Lower lobe of right lung (tissue), 2 donors: ENCODE measurements around the gene C2CD3. TPM values are rescaled to one million over a fixed set of nuclear protein-coding genes. Genes with fewer than 3 reads are reported as not detected.
A peak's percentile ranks its signal among the peaks of the same experiment; 100 is the strongest.
"Not testable (repeated sequence)": the region's sequence is repeated elsewhere in the genome, so short reads cannot be mapped to it uniquely, and the experiment has no call there.

Experiments
- ATAC-seq, 2 donors: fragments of 200-7000 bp; cut with Tn5 transposase; one replicate each; pipeline ENCODE4 v1.9.1; 2020 to 2022; ENCODE audit warnings: mild to moderate bottlenecking in 2 of 2, moderate library complexity in 2 of 2
- DNase-seq: peaks from one replicate; pipeline ENCODE4 v3.0.0-alpha.2; 2020
- H3K27ac ChIP-seq: fragments of 200-600 bp; one replicate; pipeline ENCODE4 v1.8.0; 2022
- H3K27me3 ChIP-seq: fragments of 200-600 bp; one replicate; pipeline ENCODE4 v1.8.0; 2022; ENCODE audit warnings: low read depth
- H3K36me3 ChIP-seq: fragments of 200-600 bp; one replicate; pipeline ENCODE4 v1.8.0; 2022; ENCODE audit warnings: mild to moderate bottlenecking
- H3K4me1 ChIP-seq: fragments of 200-600 bp; one replicate; pipeline ENCODE4 v1.8.0; 2022
- H3K4me3 ChIP-seq: fragments of 200-600 bp; one replicate; pipeline ENCODE4 v1.8.0; 2022; ENCODE audit warnings: mild to moderate bottlenecking
- H3K9me3 ChIP-seq: fragments of 200-600 bp; one replicate; pipeline ENCODE4 v1.8.0; 2022
- intact Hi-C: fragments of 100-400 bp; cut with DNase I; formaldehyde crosslinking; loops from one replicate; pipeline ENCODE4 v1.11.0; 2022
- total RNA-seq: library from RNA; stranded (reverse); fragmentation: NEBNext Ultra II Directional; extraction: Animal tissue kit (Norgen Biotek cat#: 25700); gene quantifications from one replicate; pipeline ENCODE4 v1.2.1, GENCODE V29; 2021
- TF ChIP-seq, protein P1 (sequence below): fragments of 200-600 bp; IDR thresholded peaks from one replicate; pipeline ENCODE4 v1.8.0; 2022; ENCODE audit warnings: antibody characterized with exemption, mild to moderate bottlenecking
- donor health status: DM: no; HTN: yes; CAD: no; lungs with severe emphysema.

C2CD3 gene
- total RNA-seq, 1 donor from 2014 or later: 31.0 TPM

DNA sequence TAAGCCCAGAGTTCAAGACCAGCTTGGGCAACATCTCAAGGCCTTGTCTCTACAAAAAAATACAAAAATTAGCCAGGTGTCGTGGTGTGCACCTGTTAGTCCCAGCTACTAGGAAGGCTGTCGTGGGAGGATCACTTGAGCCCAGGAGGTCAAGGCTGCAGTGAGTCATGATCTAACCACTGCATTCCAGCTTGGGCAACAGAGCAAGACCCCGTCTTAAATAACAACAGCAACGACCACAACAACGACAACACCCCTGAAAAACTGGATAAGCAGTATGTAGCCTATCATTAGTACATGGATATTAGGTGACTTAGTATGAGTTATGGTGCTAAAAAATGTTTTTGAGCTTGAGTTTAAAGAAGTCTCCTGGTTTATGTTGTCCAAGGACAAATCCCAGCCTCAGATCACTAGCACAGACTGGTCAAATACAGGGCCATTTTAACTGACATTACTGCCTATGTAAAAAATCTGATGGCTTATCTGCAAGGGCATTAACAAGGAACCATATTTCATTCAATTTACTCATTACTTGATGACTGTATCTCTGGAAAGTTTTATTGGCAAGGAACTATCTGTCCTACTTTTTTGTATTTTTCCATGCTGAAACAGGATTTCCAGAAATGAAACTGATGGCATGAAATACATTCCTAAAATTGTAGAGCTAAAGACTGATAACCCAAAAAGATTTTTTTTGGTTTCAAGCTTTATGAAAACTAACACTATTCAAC is 23.4 kb downstream of the C2CD3 start:
- TF ChIP-seq, protein P1, sequence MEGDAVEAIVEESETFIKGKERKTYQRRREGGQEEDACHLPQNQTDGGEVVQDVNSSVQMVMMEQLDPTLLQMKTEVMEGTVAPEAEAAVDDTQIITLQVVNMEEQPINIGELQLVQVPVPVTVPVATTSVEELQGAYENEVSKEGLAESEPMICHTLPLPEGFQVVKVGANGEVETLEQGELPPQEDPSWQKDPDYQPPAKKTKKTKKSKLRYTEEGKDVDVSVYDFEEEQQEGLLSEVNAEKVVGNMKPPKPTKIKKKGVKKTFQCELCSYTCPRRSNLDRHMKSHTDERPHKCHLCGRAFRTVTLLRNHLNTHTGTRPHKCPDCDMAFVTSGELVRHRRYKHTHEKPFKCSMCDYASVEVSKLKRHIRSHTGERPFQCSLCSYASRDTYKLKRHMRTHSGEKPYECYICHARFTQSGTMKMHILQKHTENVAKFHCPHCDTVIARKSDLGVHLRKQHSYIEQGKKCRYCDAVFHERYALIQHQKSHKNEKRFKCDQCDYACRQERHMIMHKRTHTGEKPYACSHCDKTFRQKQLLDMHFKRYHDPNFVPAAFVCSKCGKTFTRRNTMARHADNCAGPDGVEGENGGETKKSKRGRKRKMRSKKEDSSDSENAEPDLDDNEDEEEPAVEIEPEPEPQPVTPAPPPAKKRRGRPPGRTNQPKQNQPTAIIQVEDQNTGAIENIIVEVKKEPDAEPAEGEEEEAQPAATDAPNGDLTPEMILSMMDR: no peak
- no peaks in the 10 kb centered on the region for H3K36me3 ChIP-seq
- no peak for ATAC-seq
- intact Hi-C loops: no loop called here
- no peaks in the 10 kb centered on the region for H3K9me3 ChIP-seq
- no peak for DNase-seq
- H3K4me1 ChIP-seq: no peaks in the 10 kb centered on the region
- no peak overlapping the region for H3K4me3 ChIP-seq
- H3K27ac ChIP-seq: no peak overlapping the region
- H3K27me3 ChIP-seq: no peaks in the 10 kb centered on the region

DNA sequence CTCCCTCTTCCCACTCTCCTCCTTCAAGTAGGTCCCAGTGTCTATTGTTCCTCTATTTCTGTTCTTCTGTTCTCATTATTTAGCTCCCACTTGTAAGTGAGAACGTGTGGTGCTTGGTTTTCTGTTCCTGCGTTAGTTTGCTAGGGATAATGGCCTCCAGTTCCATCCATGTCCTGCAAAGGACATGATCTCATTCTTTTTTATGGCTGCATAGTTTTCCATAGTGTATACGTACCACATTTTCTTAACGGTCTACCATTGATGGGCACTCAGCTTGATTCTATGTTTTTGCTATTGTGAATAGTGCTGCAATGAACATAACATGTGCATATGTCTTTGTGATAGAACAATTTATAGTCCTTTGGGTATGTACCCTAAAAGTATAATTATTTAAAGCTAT is 26.2 kb downstream of the C2CD3 start:
- DNase-seq: no peak
- no peaks in the 10 kb centered on the region for H3K4me1 ChIP-seq
- TF ChIP-seq, protein P1: no peak

DNA sequence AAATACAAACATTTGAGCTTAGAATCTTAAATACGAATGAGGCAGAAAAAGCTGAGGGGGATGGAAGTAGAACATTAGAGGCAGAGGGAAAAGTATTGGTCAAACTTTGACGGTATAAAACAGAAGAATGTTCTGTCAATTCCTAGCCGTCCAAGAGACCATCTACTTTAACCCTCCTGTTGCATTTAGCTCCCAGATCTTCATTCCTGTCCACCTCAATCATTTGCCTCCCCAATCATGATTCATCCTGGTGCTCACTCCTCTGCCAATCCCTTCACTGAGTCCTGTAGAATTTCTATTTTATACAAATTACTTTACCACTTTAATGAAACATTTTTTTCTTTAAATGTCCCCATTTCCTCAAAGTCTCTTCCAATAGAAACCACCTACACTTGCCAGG is 28.2 kb downstream of the C2CD3 start:
- Histone ChIP-seq H3K9me3 (no peaks in the 10 kb centered on the region), H3K27me3 (no peaks in the 10 kb centered on the region), H3K4me3 (no peak overlapping the region), H3K36me3 (peaks cover 12% of the 10 kb centered on the region), H3K27ac (no peak overlapping the region), H3K4me1 (peaks cover 14% of the 10 kb centered on the region)
- ATAC-seq (no peak), DNase-seq (no peak)
- TF ChIP-seq, protein P1: no peak
- intact Hi-C loops: no loop called here

More for the DNA sequence above, 26.2 kb downstream of the C2CD3 start:
- ATAC-seq: no peak
- H3K27ac ChIP-seq: no peak overlapping the region
- no peaks in the 10 kb centered on the region for H3K36me3 ChIP-seq
- H3K9me3 ChIP-seq: no peaks in the 10 kb centered on the region
- no peaks in the 10 kb centered on the region for H3K27me3 ChIP-seq
- intact Hi-C loops: no loop called here
- no peak overlapping the region for H3K4me3 ChIP-seq

DNA sequence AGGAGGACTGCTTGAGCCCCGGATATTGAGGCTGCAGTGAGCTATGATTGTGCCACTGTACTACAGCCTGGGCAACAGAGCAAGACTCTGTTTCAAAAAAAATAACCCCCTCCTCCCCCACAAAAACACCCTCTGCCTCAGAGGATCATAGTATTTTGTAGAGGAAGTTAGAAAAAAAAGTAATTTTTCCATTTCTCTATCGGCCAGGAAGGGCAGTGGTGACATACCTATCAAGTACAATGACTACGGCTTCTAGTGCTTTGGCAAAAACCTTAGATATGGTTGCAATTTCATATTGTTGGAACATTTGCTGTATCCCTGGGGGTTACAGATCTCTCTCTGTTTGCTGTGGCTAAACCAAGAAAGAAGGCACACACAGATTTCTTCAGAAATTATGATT is 28.9 kb downstream of the C2CD3 start:
- Histone ChIP-seq H3K27me3 (no peaks in the 10 kb centered on the region), H3K4me1 (peaks cover 14% of the 10 kb centered on the region), H3K36me3 (peaks cover 16% of the 10 kb centered on the region), H3K27ac (no peak overlapping the region), H3K9me3 (no peaks in the 10 kb centered on the region), H3K4me3 (no peak overlapping the region)
- TF ChIP-seq, protein P1: no peak
- no peak for ATAC-seq
- intact Hi-C loops: no loop called here
- DNase-seq: no peak

DNA sequence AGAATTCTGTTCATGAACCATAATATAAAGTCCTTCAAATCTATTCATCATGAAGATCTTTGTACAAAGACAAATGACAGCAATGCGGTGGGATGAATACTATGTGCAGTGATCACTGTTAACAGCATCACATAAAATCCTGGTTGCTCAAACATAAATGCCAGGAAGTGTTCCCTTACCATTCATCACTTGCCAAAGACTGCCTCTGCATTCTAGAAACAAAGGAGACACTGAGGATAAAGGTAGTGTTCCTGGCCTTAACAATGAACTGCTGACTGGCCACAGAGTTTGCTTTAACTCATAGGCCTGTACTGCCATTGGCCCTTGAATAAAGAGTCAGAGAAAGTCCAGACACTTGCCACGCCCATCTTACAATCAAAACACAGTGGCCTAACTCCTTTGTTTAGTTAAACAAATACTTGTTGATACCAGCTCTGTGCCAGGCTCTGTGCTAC is 29.5 kb downstream of the C2CD3 start:
- DNase-seq (no peak), ATAC-seq (peak in 1 of 2 donors; percentile 21)
- TF ChIP-seq, protein P1: no peak
- Histone ChIP-seq H3K27ac (no peak overlapping the region), H3K9me3 (no peaks in the 10 kb centered on the region), H3K36me3 (peaks cover 21% of the 10 kb centered on the region), H3K27me3 (no peaks in the 10 kb centered on the region), H3K4me1 (peaks cover 14% of the 10 kb centered on the region), H3K4me3 (no peak overlapping the region)
- intact Hi-C loops: no loop called here

DNA sequence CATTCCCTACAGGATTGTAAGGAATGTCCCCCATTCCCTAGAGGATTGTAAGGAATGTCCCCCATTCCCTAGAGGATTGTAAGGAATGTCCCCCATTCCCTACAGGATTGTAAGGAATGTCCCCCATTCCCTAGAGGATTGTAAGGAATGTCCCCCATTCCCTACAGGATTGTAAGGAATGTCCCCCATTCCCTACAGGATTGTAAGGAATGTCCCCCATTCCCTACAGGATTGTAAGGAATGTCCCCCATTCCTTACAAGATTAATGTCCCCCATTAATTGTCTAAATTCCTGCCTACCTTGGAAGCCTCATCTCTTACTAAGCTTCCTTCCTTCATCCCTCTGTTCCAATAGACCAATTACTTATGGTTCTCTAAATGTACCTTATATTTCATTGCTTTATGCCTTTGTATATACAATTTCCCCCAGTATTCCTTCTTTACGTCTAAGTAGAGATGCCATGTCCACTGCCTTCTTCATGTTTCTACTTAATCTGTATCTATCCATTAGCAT is 30.8 kb downstream of the C2CD3 start:
- H3K36me3 ChIP-seq: peaks cover 33% of the 10 kb centered on the region
- H3K9me3 ChIP-seq, intact Hi-C loops, DNase-seq, ATAC-seq, H3K27me3 ChIP-seq, H3K4me3 ChIP-seq, H3K27ac ChIP-seq: not testable (repeated sequence)
- peaks cover 14% of the 10 kb centered on the region for H3K4me1 ChIP-seq
